ENCODE data around the gene PNPLA5.

DNA sequence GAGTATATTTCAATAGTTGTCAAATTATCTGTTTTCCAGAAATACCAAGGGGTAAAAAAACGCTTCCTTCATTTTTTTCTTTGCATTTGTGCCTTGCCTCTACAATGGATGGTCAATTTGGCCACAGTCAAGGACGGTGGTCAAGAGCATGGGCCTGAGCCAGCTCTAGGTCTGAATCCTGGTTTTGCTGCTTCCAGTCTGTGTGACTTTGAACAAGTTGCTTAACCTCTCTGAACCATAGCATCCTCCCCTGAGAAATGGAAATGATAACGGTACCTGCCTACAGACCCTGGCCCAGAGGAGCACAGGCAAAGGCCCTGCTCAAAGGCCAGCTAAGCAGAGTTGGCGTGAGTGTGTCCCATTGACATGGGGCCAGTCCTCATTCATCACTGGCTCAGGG lies 3.1 kb downstream of the PNPLA5 start:
- TF ChIP-seq, protein P1, sequence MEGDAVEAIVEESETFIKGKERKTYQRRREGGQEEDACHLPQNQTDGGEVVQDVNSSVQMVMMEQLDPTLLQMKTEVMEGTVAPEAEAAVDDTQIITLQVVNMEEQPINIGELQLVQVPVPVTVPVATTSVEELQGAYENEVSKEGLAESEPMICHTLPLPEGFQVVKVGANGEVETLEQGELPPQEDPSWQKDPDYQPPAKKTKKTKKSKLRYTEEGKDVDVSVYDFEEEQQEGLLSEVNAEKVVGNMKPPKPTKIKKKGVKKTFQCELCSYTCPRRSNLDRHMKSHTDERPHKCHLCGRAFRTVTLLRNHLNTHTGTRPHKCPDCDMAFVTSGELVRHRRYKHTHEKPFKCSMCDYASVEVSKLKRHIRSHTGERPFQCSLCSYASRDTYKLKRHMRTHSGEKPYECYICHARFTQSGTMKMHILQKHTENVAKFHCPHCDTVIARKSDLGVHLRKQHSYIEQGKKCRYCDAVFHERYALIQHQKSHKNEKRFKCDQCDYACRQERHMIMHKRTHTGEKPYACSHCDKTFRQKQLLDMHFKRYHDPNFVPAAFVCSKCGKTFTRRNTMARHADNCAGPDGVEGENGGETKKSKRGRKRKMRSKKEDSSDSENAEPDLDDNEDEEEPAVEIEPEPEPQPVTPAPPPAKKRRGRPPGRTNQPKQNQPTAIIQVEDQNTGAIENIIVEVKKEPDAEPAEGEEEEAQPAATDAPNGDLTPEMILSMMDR (IDR thresholded peaks at IDR 0.05) = no peak
- TF ChIP-seq POLR2AphosphoS5 (IDR thresholded peaks at IDR 0.05; ENCODE audit: low read depth, low read length) = no peak

Data from Panc1 (cell line).